ENCODE results near the gene DPP10.

DNA sequence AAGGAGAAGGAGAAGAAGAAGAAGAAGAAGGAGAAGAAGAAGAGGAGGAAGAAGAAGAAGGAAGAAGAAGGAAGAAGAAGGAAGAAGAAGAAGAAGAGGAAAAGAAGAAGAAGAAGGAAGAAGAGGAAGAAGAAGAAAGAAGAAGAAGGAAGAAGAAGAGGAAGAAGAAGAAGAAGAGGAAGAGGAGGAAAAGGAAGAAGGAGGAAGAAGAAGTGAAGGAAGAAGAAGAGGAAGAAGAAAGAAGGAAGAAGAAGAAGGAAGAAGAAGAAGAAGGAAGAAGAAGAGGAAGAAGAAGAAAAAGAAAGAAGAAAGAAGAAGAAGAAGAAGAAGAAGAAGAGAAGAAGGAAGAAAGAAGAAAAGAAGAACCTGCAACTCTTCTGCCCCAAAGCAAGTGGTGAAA, 942.0 kb downstream of the DPP10 start:
- TF ChIP-seq, protein P1, sequence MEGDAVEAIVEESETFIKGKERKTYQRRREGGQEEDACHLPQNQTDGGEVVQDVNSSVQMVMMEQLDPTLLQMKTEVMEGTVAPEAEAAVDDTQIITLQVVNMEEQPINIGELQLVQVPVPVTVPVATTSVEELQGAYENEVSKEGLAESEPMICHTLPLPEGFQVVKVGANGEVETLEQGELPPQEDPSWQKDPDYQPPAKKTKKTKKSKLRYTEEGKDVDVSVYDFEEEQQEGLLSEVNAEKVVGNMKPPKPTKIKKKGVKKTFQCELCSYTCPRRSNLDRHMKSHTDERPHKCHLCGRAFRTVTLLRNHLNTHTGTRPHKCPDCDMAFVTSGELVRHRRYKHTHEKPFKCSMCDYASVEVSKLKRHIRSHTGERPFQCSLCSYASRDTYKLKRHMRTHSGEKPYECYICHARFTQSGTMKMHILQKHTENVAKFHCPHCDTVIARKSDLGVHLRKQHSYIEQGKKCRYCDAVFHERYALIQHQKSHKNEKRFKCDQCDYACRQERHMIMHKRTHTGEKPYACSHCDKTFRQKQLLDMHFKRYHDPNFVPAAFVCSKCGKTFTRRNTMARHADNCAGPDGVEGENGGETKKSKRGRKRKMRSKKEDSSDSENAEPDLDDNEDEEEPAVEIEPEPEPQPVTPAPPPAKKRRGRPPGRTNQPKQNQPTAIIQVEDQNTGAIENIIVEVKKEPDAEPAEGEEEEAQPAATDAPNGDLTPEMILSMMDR (tag by site-specific recombination; IDR thresholded peaks at IDR 0.05), result no peak
- TF ChIP-seq ZFP41 (tag by site-specific recombination; IDR thresholded peaks at IDR 0.05; ENCODE audit: borderline replicate concordance), result no peak
- no peak for TF ChIP-seq MEIS1 (CRISPR knock-in tag; IDR thresholded peaks at IDR 0.05; ENCODE audit: borderline replicate concordance)
- TF ChIP-seq, protein P2, sequence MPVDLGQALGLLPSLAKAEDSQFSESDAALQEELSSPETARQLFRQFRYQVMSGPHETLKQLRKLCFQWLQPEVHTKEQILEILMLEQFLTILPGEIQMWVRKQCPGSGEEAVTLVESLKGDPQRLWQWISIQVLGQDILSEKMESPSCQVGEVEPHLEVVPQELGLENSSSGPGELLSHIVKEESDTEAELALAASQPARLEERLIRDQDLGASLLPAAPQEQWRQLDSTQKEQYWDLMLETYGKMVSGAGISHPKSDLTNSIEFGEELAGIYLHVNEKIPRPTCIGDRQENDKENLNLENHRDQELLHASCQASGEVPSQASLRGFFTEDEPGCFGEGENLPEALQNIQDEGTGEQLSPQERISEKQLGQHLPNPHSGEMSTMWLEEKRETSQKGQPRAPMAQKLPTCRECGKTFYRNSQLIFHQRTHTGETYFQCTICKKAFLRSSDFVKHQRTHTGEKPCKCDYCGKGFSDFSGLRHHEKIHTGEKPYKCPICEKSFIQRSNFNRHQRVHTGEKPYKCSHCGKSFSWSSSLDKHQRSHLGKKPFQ (tag by site-specific recombination; IDR thresholded peaks at IDR 0.05), result no peak
- no peak for TF ChIP-seq ZBTB20 (tag by site-specific recombination; IDR thresholded peaks at IDR 0.05)
- TF ChIP-seq, protein P3, sequence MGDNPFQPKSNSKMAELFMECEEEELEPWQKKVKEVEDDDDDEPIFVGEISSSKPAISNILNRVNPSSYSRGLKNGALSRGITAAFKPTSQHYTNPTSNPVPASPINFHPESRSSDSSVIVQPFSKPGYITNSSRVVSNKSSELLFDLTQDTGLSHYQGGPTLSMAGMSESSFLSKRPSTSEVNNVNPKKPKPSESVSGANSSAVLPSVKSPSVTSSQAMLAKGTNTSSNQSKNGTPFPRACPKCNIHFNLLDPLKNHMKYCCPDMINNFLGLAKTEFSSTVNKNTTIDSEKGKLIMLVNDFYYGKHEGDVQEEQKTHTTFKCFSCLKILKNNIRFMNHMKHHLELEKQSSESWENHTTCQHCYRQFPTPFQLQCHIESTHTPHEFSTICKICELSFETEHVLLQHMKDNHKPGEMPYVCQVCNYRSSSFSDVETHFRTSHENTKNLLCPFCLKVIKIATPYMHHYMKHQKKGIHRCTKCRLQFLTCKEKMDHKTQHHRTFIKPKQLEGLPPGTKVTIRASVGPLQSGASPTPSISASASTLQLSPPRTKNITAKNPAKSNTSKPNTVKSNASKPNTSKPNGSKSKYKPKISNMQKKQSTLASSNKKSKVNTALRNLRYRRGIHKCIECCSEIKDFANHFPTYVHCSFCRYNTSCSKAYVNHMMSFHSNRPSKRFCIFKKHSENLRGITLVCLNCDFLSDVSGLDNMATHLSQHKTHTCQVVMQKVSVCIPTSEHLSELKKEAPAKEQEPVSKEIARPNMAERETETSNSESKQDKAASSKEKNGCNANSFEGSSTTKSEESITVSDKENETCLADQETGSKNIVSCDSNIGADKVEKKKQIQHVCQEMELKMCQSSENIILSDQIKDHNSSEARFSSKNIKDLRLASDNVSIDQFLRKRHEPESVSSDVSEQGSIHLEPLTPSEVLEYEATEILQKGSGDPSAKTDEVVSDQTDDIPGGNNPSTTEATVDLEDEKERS (tag by site-specific recombination; IDR thresholded peaks at IDR 0.05), result no peak
- TF ChIP-seq ZNF175 (tag by site-specific recombination; IDR thresholded peaks at IDR 0.05), result no peak
